Measurements from ENCODE around the gene SUPV3L1. TPM values are rescaled to one million over a fixed set of nuclear protein-coding genes. Genes with fewer than 3 reads are reported as not detected.

SUPV3L1 gene
- total RNA-seq, 2 experiments from 2014 or later, result 53.6 TPM

DNA sequence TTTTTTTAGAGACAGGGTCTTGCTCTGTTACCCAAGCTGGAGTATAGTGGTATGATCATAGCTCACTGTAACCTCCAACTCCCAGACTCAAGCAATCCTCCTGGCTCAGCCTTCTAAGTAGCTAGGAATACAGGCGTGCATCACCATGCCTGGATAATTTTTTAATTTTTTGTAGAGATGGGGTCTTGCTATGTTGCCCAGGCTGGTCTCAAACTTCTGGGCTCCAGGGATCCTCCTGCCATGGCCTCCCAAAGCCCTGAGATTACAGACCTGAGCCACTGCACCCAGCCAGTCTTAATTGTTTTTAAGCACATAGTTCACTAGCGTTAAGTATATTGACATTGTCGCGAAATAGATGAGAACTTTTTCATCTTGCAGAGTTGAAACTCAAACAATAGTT, 2.0 kb downstream of the SUPV3L1 start:
- CTCF ChIA-PET, result no interaction called here
- POLR2A ChIA-PET, result no interaction called here

- CTCF ChIA-PET, result interaction anchor here (0.7 kb wide), 1 partner anchor 167 kb away, joined by 3 read pairs; no protein-coding TSS in a partner anchor
Measured at GRCh38 chr10:69186524-69186923, 6.5 kb downstream of the SUPV3L1 start.

GRCh38 chr10:69201045-69201444, 21.0 kb downstream of the SUPV3L1 start:
- ChIA-PET POLR2A (no interaction called here), CTCF (no interaction called here)

More at GRCh38 chr10:69186524-69186923, 6.5 kb downstream of the SUPV3L1 start:
- POLR2A ChIA-PET, result no interaction called here

DNA sequence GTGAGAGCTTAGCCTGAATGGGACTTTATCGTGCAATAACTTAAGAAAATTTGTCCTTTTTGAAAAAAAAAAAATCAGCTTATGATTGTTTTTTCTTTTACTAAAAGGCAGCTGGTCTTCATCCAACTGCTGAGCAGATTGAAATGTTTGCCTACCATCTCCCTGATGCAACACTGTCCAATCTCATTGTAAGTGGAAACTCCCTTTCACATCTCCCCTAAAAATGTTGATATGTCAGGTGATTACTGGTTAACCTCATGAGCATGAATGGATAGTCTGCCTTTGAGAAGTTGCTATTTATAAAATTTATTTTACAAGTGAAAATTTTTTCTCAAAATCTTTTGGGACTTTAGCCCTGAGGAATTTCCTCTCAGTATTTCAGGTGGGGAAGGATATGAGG, 22.3 kb downstream of the SUPV3L1 start:
- ChIA-PET CTCF (no interaction called here), POLR2A (no interaction called here)

DNA sequence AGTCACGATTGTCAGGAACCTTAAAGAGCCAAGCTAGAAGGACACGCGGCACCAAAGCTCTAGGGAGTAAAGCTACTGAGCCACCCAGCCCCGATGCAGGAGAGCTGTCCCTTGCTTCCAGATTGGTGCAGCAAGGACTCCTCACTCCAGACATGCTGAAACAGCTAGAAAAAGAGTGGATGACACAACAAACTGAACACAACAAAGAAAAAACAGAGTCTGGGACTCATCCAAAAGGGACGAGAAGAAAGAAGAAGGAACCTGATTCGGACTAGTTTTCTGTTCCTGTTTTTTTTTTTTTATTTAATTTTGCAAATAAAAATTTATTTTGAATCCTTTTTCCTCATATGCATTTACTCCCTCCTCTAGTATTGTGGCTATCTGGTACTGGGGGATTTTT, 28.7 kb downstream of the SUPV3L1 start:
- ChIA-PET CTCF (no interaction called here), POLR2A (no interaction called here)

- CTCF ChIA-PET, result no interaction called here
- POLR2A ChIA-PET, result no interaction called here
Measured at GRCh38 chr10:69209787-69210484, 29.9 kb downstream of the SUPV3L1 start.

GRCh38 chr10:69211104-69211503, 31.1 kb downstream of the SUPV3L1 start:
- POLR2A ChIA-PET, result no interaction called here
- CTCF ChIA-PET, result interaction anchor here (0.6 kb wide), 1 partner anchor 956 kb away, joined by 3 read pairs; no protein-coding TSS in a partner anchor

- POLR2A ChIA-PET, result no interaction called here
Measured at GRCh38 chr10:69211524-69211923, 31.5 kb downstream of the SUPV3L1 start.

DNA sequence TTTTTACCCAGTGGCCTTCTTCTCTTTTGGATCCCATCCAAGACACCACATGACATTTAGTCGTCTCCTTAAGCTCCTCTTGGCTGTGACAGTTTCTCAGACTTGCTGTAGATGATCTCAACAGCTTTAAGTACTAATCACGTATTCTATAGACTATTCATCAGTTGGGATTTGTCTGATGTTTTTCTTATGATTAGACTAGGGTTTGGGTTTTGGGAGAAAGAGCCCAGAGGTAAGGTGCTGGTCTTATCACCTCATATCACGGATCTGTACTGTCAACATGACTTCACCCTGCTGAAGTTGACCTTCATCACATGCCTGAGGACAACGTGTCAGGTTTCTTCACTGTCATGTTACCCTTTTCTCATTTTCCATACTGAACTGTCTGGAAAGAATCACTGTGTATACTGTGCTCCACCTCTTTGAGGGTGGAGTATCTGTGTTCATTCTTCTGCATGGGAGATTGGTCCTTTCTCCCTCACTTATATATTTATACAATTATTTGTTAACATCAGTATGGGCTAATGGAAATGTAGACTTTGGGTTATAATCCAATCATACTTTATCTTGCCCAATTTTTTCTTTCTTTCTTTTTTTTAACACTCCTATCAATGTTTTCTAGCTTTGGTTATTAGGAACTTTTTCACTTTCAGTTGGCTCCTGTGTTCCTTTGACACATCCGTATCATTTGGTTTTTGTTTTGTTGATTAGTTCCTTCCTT, 33.7 kb downstream of the SUPV3L1 start:
- CTCF ChIA-PET, result no interaction called here
- POLR2A ChIA-PET, result no interaction called here

More at GRCh38 chr10:69211524-69211923, 31.5 kb downstream of the SUPV3L1 start:
- CTCF ChIA-PET, result interaction anchor here (0.8 kb wide), 1 partner anchor 9 kb away, joined by 3 read pairs; the partner anchor contains the start of gene HKDC1

GRCh38 chr10:69214666-69215131, 34.7 kb downstream of the SUPV3L1 start:
- POLR2A ChIA-PET, result interaction anchor here (0.6 to 0.9 kb wide), 2 partner anchors 10 to 12 kb away, joined by 5 read pairs; no protein-coding TSS in a partner anchor
- CTCF ChIA-PET, result interaction anchor here (0.6 kb wide), 1 partner anchor 19 kb away, joined by 5 read pairs; no protein-coding TSS in a partner anchor

DNA sequence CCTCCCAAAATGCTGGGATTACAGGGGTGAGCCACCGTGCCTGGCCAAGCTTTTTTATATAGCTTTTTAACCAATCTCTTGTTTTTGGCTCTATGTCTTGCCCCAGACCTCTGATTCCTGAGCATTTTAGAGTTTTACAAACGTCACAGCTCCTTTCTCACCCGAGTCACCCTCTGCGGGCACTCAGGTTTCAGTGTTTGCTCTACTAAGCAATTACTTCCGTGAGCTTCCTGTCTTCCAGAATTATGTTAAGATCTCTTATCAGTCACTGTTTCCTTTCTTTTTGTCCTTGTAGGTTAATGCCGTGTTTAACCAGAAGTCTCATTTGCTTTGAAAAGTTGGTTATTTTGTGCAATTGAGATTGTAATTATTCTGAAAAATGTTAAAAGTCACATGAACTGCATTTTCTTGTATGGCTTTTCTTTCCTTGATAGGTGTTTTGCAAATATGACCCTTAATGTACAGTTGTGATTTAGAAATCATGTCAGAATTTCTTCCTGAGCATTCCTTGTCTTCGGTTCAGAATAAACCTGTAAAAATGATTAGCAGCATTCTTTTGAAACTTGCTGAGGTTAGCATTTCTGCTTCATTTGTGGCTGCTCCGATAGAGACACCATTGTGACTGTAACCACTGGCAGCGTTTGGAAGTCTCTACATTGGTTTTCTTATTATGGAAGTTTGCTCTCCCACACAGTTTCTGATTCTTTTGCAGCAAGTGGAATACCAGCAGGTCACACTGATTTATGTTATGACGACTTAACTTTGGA, 35.6 kb downstream of the SUPV3L1 start:
- POLR2A ChIA-PET, result interaction anchor here (0.6 to 0.9 kb wide), 2 partner anchors 11 to 12 kb away, joined by 5 read pairs; no protein-coding TSS in a partner anchor
- CTCF ChIA-PET, result interaction anchor here (0.6 kb wide), 1 partner anchor 18 kb away, joined by 5 read pairs; no protein-coding TSS in a partner anchor

DNA sequence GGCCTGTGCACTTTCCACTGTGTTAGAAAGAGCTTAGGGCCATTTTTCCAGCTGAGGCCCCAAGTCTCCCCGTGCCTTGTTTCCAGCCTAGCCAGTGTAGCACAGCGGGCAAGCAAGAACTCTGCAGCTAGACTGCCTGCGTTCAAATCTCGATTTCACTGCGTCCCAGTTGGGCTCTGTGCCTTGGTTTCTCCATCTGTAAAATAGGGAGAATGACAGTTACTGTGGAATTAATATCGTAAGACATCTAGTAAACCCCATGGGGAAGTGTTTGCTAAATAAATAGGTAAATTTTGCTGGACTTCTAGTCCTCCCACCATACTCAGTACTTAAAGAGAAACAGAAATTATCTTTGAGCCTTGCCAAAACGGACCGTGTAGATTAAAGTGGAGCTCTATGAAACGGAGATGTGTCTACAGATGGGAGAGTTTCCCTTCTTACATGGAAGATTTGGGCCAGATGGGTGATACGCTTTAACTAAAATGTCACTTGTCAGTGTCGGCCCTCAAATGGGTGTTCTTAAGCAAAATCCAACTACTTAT, 36.6 kb downstream of the SUPV3L1 start:
- ChIA-PET CTCF (interaction anchor here (1.5 kb wide), 1 partner anchor 12 kb away, joined by 4 read pairs; no protein-coding TSS in a partner anchor), POLR2A (no interaction called here)

DNA sequence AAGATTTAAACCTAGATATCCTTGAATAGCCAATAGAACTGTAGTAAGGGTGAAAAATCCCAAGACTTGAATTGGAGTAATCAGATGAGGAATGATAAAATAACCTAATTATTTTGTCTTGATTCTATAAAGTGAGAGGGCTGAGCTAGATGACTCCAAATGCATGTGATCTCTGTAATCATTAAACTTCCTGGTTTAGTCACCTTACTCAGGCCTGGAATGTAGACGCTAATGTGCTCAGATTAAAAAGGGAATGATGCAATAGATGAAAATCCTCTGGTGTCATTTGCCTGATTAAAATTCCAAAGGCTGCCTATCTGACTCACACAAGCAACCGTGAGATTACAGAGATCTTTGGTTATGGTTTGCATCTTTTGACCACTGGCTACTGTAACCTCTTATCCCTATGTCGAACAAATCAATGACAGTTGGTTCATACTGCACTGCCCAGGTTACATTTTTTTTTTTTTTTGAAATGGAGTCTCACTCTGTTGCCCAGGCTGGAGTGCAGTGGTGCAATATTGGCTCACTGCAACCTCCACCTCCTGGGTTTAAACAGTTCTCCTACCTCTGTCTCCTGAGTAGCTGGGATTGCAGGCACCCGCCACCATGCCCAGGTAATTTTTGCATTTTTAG, 37.2 kb downstream of the SUPV3L1 start:
- ChIA-PET CTCF (interaction anchor here (1.5 kb wide), 1 partner anchor 13 kb away, joined by 4 read pairs; no protein-coding TSS in a partner anchor), POLR2A (no interaction called here)

DNA sequence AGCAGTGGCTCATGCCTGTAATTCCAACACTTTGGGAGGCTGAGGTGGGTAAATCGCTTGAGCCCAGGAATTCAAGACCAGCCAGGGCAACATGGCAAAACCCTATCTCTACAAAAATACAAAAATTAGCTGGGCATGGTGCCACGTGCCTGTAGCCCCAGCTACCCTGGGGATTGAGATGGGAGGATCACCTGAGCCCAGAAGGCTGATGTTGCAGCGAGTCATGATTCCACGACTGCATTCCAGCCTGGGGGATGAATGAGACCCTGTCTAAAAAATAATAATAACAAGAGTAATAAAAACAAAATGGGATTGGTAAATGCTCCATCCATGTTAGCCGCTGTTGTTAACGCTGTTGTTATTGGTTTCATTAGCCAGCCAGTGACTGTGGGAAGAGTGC, 38.8 kb downstream of the SUPV3L1 start:
- ChIA-PET CTCF (no interaction called here), POLR2A (no interaction called here)

- POLR2A ChIA-PET, result no interaction called here
- CTCF ChIA-PET, result interaction anchor here (1.0 kb wide), 1 partner anchor 8 kb away, joined by 3 read pairs; no protein-coding TSS in a partner anchor
Measured at GRCh38 chr10:69220041-69220451, 40.0 kb downstream of the SUPV3L1 start, which contains the start of gene HKDC1. HKDC1 (plus strand) TSS chr10:69220332; CDS start chr10:69220436, 104 bp downstream.

- CTCF ChIA-PET, result interaction anchor here (1.0 kb wide), 1 partner anchor 9 kb away, joined by 3 read pairs; no protein-coding TSS in a partner anchor
- POLR2A ChIA-PET, result no interaction called here
Measured at GRCh38 chr10:69220507-69220906, 40.5 kb downstream of the SUPV3L1 start.

- POLR2A ChIA-PET, result interaction anchor here (0.8 to 1.2 kb wide), 2 partner anchors 42 to 134 kb away, joined by 3 read pairs; partner anchors contain the start of genes SRGN and SUPV3L1
- CTCF ChIA-PET, result interaction anchor here (0.8 to 1.2 kb wide), 3 partner anchors 9 to 394 kb away, joined by 3 to 5 read pairs (median 4); no protein-coding TSS in a partner anchor
Measured at GRCh38 chr10:69222157-69223027, 42.4 kb downstream of the SUPV3L1 start.

DNA sequence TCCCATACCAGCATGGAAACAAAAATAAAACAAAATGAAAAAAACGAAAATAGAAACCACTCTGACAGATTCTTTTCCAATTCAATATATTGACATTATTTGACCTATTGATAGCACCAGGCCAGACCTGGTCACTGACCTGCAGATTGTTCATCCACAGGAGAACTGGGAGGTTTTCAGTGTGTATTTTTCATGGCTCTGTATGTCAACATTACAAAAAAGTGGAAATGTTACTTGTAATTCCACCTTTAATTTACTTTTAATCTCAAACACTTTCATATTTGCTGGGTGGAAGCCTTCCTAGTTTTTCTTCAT, 43.0 kb downstream of the SUPV3L1 start:
- CTCF ChIA-PET, result interaction anchor here (0.8 to 1.2 kb wide), 3 partner anchors 9 to 394 kb away, joined by 3 to 5 read pairs (median 4); no protein-coding TSS in a partner anchor
- POLR2A ChIA-PET, result interaction anchor here (0.8 to 1.2 kb wide), 2 partner anchors 43 to 135 kb away, joined by 3 read pairs; partner anchors contain the start of genes SRGN and SUPV3L1

Data from activated CD8-positive, alpha-beta memory T cell treated with anti-CD3 and anti-CD28 coated beads for 36 hours (primary cell).